K562 (cell line): ENCODE results near the gene TUBB2A. TPM values are rescaled to one million over a fixed set of nuclear protein-coding genes. Genes with fewer than 3 reads are reported as not detected.
A peak's percentile ranks its signal among the peaks of the same experiment; 100 is the strongest.

Experiments
- DACH1 ChIP-seq: fragments of 450-650 bp; IDR thresholded peaks from 2 replicates; pipeline ENCODE4 v1.6.1; 2018; ENCODE audit not compliant: partially characterized antibody
- HCFC1 ChIP-seq: IDR thresholded peaks from 2 replicates; pipeline ENCODE4 v1.6.1; 2012; ENCODE audit warnings: low read depth, low read length, improper control_type of control experiment
- SPI1 ChIP-seq: IDR thresholded peaks from 2 replicates; pipeline ENCODE4 v1.6.1; 2011; ENCODE audit warnings: low read depth, low read length, control low read depth, borderline replicate concordance
- TEAD4 ChIP-seq, 2 experiments: sonication (generic) in 1 of 2; formaldehyde crosslinking in 1 of 2; IDR thresholded peaks; 2 replicates each; pipeline versions ENCODE4 v1.6.1 to v1.8.0; 2012 to 2022; ENCODE audit warnings: borderline replicate concordance in 1 of 2, inconsistent platforms in 1 of 2, low read length in 1 of 2, mild to moderate bottlenecking in 1 of 2, missing genetic modification reagents in 1 of 2
- polyA plus RNA-seq, 8 experiments: library from polyadenylated mRNA; depleted of rRNA in 4 of 8; stranded (reverse) in 5 of 8; unstranded in 3 of 8; fragments of >200 nt; fragmentation: Nextera tagmentation in 2 of 8; fragmentation: Illumina TruSeq in 1 of 8; extraction: Ambion mirVana in 2 of 8; extraction: Trizol in 1 of 8; gene quantifications; 2 replicates each; pipeline versions ENCODE4 v1.2.1 to v1.2.3, GENCODE V29; 2011 to 2014; ENCODE audit warnings: inconsistent platforms in 1 of 8, missing spikeins in 1 of 8
- total RNA-seq, 7 experiments: library from RNA; depleted of rRNA in 6 of 7; stranded (reverse); fragments of >200 nt in 6 of 7; fragmentation: Illumina TruSeq in 2 of 7; extraction: Trizol in 2 of 7; gene quantifications; 2 replicates each; pipeline versions ENCODE4 v1.2.1 to v1.2.3, GENCODE V29; 2011 to 2021; ENCODE audit warnings: low replicate concordance in 1 of 7
- TF ChIP-seq, protein P1 (sequence below), 2 experiments: fragments of 450-650 bp in 1 of 2; sonication (generic) in 1 of 2; formaldehyde crosslinking in 1 of 2; IDR thresholded peaks; 2 replicates each; pipeline versions ENCODE4 v1.7.1 to v1.9.0; 2016 to 2022; ENCODE audit warnings: inconsistent platforms in 1 of 2, mild to moderate bottlenecking in 1 of 2, missing genetic modification reagents in 1 of 2
- TF ChIP-seq, protein P2 (sequence below): fragments of 200-800 bp; sonication (Bioruptor generic); IDR thresholded peaks from 2 replicates; pipeline ENCODE4 v1.6.1; 2017; ENCODE audit warnings: missing genetic modification characterization, missing compliant biosample characterization
- TF ChIP-seq, protein P3 (sequence below), 2 experiments: fragments of 150-350 bp in 1 of 2; IDR thresholded peaks; 2 replicates each; pipeline ENCODE4 v1.6.1; 2012 to 2016; ENCODE audit warnings: low read depth in 2 of 2, low read length in 2 of 2, mild to moderate bottlenecking in 1 of 2, moderate library complexity in 1 of 2
- TF ChIP-seq, protein P4 (sequence below): sonication (generic); formaldehyde crosslinking; IDR thresholded peaks from 2 replicates; pipeline ENCODE4 v1.8.1; 2022; ENCODE audit warnings: missing genetic modification reagents

The TUBB2A gene
- total and polyA plus RNA-seq, 9 of the 15 experiments (the other 6 are each of a cell fraction or from before 2014, with no cell fraction given) = 3.6 to 92.1 (median 45.6) TPM

DNA sequence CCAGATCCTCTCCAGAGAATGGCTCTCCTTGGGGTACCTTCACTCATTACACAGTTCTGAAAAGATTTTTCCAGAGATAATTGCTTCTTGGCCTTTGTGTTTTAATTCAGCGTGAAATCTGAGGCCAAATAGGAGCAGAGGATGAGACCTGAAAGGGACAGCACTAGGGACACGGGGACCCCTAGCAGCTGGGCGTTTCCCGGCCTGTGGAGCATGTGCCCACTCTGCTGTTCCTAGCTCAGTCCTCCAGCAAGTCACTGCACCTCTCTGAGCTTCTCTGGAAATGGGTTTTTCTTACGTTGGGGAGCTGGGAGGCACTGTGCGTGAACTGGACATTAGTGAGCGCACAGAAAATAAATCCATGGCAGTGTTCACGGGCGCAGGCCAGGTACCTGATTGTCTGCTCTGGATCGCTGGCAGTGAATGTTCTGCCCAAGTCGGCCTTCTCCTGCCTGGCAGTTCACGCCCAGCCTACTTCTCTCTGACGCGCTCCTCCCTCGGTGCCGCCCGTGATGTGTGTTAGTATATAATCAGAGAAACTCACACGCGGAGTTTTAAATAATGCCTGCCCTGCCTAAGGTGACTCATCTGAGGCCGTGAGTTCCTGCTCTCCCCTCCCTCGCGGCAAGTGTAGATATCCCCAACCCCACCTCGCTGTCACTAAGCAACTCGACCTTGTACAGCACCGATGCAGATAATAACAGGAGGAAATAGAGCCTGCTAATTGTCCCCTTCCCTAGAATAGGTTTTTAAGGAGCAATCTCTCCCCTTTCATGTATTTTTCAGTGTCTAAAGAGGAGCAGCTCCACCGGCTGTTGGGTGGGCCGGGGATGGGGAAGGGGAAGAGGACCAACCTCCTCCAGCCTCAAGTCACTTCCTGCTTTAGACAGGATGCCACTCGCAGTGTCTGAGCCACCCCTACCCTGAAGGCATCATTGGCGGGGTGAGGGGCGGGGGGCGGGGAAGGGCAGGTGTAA is 2.7 kb upstream of the TUBB2A start (continued):
- TF ChIP-seq, protein P1, sequence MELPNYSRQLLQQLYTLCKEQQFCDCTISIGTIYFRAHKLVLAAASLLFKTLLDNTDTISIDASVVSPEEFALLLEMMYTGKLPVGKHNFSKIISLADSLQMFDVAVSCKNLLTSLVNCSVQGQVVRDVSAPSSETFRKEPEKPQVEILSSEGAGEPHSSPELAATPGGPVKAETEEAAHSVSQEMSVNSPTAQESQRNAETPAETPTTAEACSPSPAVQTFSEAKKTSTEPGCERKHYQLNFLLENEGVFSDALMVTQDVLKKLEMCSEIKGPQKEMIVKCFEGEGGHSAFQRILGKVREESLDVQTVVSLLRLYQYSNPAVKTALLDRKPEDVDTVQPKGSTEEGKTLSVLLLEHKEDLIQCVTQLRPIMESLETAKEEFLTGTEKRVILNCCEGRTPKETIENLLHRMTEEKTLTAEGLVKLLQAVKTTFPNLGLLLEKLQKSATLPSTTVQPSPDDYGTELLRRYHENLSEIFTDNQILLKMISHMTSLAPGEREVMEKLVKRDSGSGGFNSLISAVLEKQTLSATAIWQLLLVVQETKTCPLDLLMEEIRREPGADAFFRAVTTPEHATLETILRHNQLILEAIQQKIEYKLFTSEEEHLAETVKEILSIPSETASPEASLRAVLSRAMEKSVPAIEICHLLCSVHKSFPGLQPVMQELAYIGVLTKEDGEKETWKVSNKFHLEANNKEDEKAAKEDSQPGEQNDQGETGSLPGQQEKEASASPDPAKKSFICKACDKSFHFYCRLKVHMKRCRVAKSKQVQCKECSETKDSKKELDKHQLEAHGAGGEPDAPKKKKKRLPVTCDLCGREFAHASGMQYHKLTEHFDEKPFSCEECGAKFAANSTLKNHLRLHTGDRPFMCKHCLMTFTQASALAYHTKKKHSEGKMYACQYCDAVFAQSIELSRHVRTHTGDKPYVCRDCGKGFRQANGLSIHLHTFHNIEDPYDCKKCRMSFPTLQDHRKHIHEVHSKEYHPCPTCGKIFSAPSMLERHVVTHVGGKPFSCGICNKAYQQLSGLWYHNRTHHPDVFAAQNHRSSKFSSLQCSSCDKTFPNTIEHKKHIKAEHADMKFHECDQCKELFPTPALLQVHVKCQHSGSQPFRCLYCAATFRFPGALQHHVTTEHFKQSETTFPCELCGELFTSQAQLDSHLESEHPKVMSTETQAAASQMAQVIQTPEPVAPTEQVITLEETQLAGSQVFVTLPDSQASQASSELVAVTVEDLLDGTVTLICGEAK (IDR thresholded peaks at IDR 0.05) = 0 out of 2 replicates have a peak, but pooled peaks have one; percentile 44
- TF ChIP-seq, protein P1 (CRISPR knock-in tag; IDR thresholded peaks at IDR 0.05) = no peak
- no peak for TF ChIP-seq DACH1
- TF ChIP-seq, protein P2, sequence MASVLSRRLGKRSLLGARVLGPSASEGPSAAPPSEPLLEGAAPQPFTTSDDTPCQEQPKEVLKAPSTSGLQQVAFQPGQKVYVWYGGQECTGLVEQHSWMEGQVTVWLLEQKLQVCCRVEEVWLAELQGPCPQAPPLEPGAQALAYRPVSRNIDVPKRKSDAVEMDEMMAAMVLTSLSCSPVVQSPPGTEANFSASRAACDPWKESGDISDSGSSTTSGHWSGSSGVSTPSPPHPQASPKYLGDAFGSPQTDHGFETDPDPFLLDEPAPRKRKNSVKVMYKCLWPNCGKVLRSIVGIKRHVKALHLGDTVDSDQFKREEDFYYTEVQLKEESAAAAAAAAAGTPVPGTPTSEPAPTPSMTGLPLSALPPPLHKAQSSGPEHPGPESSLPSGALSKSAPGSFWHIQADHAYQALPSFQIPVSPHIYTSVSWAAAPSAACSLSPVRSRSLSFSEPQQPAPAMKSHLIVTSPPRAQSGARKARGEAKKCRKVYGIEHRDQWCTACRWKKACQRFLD (CRISPR knock-in tag) = no peak
- TF ChIP-seq SPI1 = 0 out of 2 replicates have a peak, but pooled peaks have one; percentile 11
- TF ChIP-seq, protein P3, sequence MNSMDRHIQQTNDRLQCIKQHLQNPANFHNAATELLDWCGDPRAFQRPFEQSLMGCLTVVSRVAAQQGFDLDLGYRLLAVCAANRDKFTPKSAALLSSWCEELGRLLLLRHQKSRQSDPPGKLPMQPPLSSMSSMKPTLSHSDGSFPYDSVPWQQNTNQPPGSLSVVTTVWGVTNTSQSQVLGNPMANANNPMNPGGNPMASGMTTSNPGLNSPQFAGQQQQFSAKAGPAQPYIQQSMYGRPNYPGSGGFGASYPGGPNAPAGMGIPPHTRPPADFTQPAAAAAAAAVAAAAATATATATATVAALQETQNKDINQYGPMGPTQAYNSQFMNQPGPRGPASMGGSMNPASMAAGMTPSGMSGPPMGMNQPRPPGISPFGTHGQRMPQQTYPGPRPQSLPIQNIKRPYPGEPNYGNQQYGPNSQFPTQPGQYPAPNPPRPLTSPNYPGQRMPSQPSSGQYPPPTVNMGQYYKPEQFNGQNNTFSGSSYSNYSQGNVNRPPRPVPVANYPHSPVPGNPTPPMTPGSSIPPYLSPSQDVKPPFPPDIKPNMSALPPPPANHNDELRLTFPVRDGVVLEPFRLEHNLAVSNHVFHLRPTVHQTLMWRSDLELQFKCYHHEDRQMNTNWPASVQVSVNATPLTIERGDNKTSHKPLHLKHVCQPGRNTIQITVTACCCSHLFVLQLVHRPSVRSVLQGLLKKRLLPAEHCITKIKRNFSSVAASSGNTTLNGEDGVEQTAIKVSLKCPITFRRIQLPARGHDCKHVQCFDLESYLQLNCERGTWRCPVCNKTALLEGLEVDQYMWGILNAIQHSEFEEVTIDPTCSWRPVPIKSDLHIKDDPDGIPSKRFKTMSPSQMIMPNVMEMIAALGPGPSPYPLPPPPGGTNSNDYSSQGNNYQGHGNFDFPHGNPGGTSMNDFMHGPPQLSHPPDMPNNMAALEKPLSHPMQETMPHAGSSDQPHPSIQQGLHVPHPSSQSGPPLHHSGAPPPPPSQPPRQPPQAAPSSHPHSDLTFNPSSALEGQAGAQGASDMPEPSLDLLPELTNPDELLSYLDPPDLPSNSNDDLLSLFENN (IDR thresholded peaks at IDR 0.05; ENCODE audit: low read depth in 2 of 2, low read length in 2 of 2) = no peak
- TF ChIP-seq HCFC1 = peak; percentile 19; the same call in 1 of the 2 replicates
- TF ChIP-seq, protein P4, sequence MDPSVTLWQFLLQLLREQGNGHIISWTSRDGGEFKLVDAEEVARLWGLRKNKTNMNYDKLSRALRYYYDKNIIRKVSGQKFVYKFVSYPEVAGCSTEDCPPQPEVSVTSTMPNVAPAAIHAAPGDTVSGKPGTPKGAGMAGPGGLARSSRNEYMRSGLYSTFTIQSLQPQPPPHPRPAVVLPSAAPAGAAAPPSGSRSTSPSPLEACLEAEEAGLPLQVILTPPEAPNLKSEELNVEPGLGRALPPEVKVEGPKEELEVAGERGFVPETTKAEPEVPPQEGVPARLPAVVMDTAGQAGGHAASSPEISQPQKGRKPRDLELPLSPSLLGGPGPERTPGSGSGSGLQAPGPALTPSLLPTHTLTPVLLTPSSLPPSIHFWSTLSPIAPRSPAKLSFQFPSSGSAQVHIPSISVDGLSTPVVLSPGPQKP (CRISPR knock-in tag) = no peak
- TF ChIP-seq TEAD4 (IDR thresholded peaks at IDR 0.05; ENCODE audit: low read length) = peak; percentile 49; the same call in 1 of the 2 replicates
- no peak for TF ChIP-seq TEAD4 (CRISPR knock-in tag; IDR thresholded peaks at IDR 0.05; ENCODE audit: borderline replicate concordance)
